H9 (cell line): ENCODE data around the gene MRPS11. TPM values are rescaled to one million over a fixed set of nuclear protein-coding genes. Genes with fewer than 3 reads are reported as not detected.

Source experiments
- DNase-seq: peaks from one replicate; pipeline ENCODE4 v3.0.0-alpha.2; 2017
- H2AFZ ChIP-seq: one replicate; pipeline ENCODE4 v1.6.1; 2013; ENCODE audit warnings: mild to moderate bottlenecking, low read length, control low read depth, moderate library complexity
- H2AK5ac ChIP-seq: 2 replicates; pipeline ENCODE4 v1.6.1; 2013; ENCODE audit warnings: low read length, control low read depth, mixed read lengths; ENCODE audit not compliant: insufficient read length
- H2BK120ac ChIP-seq: one replicate; pipeline ENCODE4 v1.6.1; 2013; ENCODE audit warnings: low read depth, mild to moderate bottlenecking, low read length, control low read depth, inconsistent platforms; ENCODE audit not compliant: poor library complexity, severe bottlenecking
- H2BK12ac ChIP-seq: 2 replicates; pipeline ENCODE4 v1.6.1; 2013; ENCODE audit warnings: low read length, control low read depth, mixed read lengths, low read depth; ENCODE audit not compliant: insufficient read length
- H2BK15ac ChIP-seq: 2 replicates; pipeline ENCODE4 v1.6.1; 2013; ENCODE audit warnings: low read depth, low read length, control low read depth
- H2BK20ac ChIP-seq: one replicate; pipeline ENCODE4 v1.6.1; 2013; ENCODE audit warnings: low read depth, mild to moderate bottlenecking, low read length, control low read depth, inconsistent platforms; ENCODE audit not compliant: poor library complexity, severe bottlenecking
- H2BK5ac ChIP-seq: 2 replicates; pipeline ENCODE4 v1.6.1; 2013; ENCODE audit warnings: low read length, control low read depth, mixed read lengths; ENCODE audit not compliant: insufficient read length
- H3K14ac ChIP-seq: 2 replicates; pipeline ENCODE4 v1.6.1; 2013; ENCODE audit warnings: low read length, control low read depth; ENCODE audit not compliant: insufficient read depth
- H3K18ac ChIP-seq: 2 replicates; pipeline ENCODE4 v1.6.1; 2013; ENCODE audit warnings: low read depth, mild to moderate bottlenecking, mixed read lengths, low read length, control low read depth; ENCODE audit not compliant: insufficient read length
- H3K23ac ChIP-seq: 2 replicates; pipeline ENCODE4 v1.6.1; 2013; ENCODE audit warnings: low read length, control low read depth, mixed read lengths, low read depth; ENCODE audit not compliant: insufficient read length
- H3K23me2 ChIP-seq: 2 replicates; pipeline ENCODE4 v1.6.1; 2013; ENCODE audit warnings: low read depth, mild to moderate bottlenecking, mixed read lengths, low read length, control low read depth; ENCODE audit not compliant: insufficient read length, poor library complexity, severe bottlenecking
- H3K27ac ChIP-seq: 2 replicates; pipeline ENCODE4 v1.5.1; 2013; ENCODE audit warnings: low read length, control low read depth, mixed read lengths, low read depth; ENCODE audit not compliant: insufficient read length
- H3K27me3 ChIP-seq: 2 replicates; pipeline ENCODE4 v1.6.1; 2013; ENCODE audit warnings: low read length, control low read depth, inconsistent platforms; ENCODE audit not compliant: insufficient read depth
- H3K4ac ChIP-seq: 2 replicates; pipeline ENCODE4 v1.6.1; 2013; ENCODE audit warnings: low read depth, mild to moderate bottlenecking, control low read depth, inconsistent platforms, low read length, moderate library complexity
- H3K4me1 ChIP-seq: 2 replicates; pipeline ENCODE4 v1.6.1; 2013; ENCODE audit warnings: low read length, control low read depth, inconsistent platforms; ENCODE audit not compliant: insufficient read depth
- H3K4me2 ChIP-seq: 2 replicates; pipeline ENCODE4 v1.6.1; 2013; ENCODE audit warnings: low read length, control low read depth, mixed read lengths; ENCODE audit not compliant: insufficient read length, insufficient read depth
- H3K56ac ChIP-seq: 2 replicates; pipeline ENCODE4 v1.6.1; 2013; ENCODE audit warnings: low read depth, mild to moderate bottlenecking, mixed read lengths, low read length, control low read depth; ENCODE audit not compliant: insufficient read length
- H3K79me1 ChIP-seq: 2 replicates; pipeline ENCODE4 v1.6.1; 2013; ENCODE audit warnings: low read depth, mild to moderate bottlenecking, moderate library complexity, low read length, control low read depth, inconsistent platforms; ENCODE audit not compliant: insufficient read depth, poor library complexity, severe bottlenecking
- H3K79me2 ChIP-seq: 2 replicates; pipeline ENCODE4 v1.6.1; 2013; ENCODE audit warnings: low read length, control low read depth, inconsistent platforms; ENCODE audit not compliant: insufficient read depth
- H3K9ac ChIP-seq: 2 replicates; pipeline ENCODE4 v1.6.1; 2013; ENCODE audit warnings: low read length, control low read depth, mixed read lengths; ENCODE audit not compliant: insufficient read length; ENCODE audit errors: extremely low read depth
- H3K9me3 ChIP-seq: one replicate; pipeline ENCODE4 v1.6.1; 2013; ENCODE audit warnings: low read depth, low read length, inconsistent platforms; ENCODE audit not compliant: control insufficient read depth
- H3T11ph ChIP-seq: one replicate; pipeline ENCODE4 v1.6.1; 2013; ENCODE audit warnings: mild to moderate bottlenecking, low read length, control low read depth, inconsistent platforms
- H4K20me1 ChIP-seq: one replicate; pipeline ENCODE4 v1.6.1; 2013; ENCODE audit not compliant: control insufficient read depth, insufficient read length, insufficient read depth
- H4K5ac ChIP-seq: 2 replicates; pipeline ENCODE4 v1.6.1; 2013; ENCODE audit warnings: low read depth, mild to moderate bottlenecking, mixed read lengths, low read length, control low read depth; ENCODE audit not compliant: insufficient read length
- H4K8ac ChIP-seq: replicated peaks from 2 replicates; pipeline ENCODE4 v1.6.1; 2013; ENCODE audit warnings: low read length, control low read depth, mixed read lengths, low read depth; ENCODE audit not compliant: insufficient read length
- H4K91ac ChIP-seq: 2 replicates; pipeline ENCODE4 v1.6.1; 2013; ENCODE audit warnings: low read depth, mild to moderate bottlenecking, moderate library complexity, mixed read lengths, low read length, control low read depth; ENCODE audit not compliant: insufficient read length
- H3K27ac Mint-ChIP-seq, 3 experiments: 2 replicates in 2 of 3; 3 replicates in 1 of 3; pipeline ENCODE4 v1.8.0; 2020 to 2021; ENCODE audit warnings: mixed read lengths in 3 of 3, mild to moderate bottlenecking in 1 of 3, moderate library complexity in 1 of 3
- H3K27me3 Mint-ChIP-seq: 2 replicates; pipeline ENCODE4 v1.8.0; 2021; ENCODE audit warnings: low read depth, mild to moderate bottlenecking, moderate library complexity, mixed read lengths
- H3K36me3 Mint-ChIP-seq, 3 experiments: 2 replicates in 2 of 3; 3 replicates in 1 of 3; pipeline ENCODE4 v1.8.0; 2020 to 2021; ENCODE audit warnings: low read depth in 3 of 3, mixed read lengths in 3 of 3; ENCODE audit not compliant: insufficient read depth in 1 of 3
- H3K4me1 Mint-ChIP-seq, 2 experiments: 2 replicates each; pipeline ENCODE4 v1.8.0; 2020; ENCODE audit warnings: mixed read lengths in 2 of 2
- H3K4me3 Mint-ChIP-seq, 2 experiments: 2 replicates in 1 of 2; 3 replicates in 1 of 2; pipeline ENCODE4 v1.8.0; 2020 to 2021; ENCODE audit warnings: mild to moderate bottlenecking in 2 of 2, mixed read lengths in 2 of 2, moderate library complexity in 1 of 2
- H3K9me3 Mint-ChIP-seq, 2 experiments: 2 replicates in 1 of 2; 3 replicates in 1 of 2; pipeline ENCODE4 v1.8.0; 2020; ENCODE audit warnings: mild to moderate bottlenecking in 2 of 2, mixed read lengths in 2 of 2, moderate library complexity in 1 of 2
- CTCF ChIP-seq: fragments of 200-600 bp; sonication (generic); conservative IDR thresholded peaks from 3 replicates; pipeline ENCODE4 v1.8.0; 2021; ENCODE audit warnings: antibody characterized with exemption, mild to moderate bottlenecking
- WGBS: extraction: QIAGEN DNeasy Blood & Tissue Kit; methylation state at CpG from one replicate; pipeline ENCODE4 v1.1.7; 2013; ENCODE audit warnings: missing lambda C conversion rate, low lambda C conversion rate, mixed read lengths; ENCODE audit not compliant: insufficient read length; ENCODE audit errors: extremely low coverage; 5-methylcytosine and 5-hydroxymethylcytosine counted together
- total RNA-seq: library from RNA; stranded (reverse); gene quantifications from 2 replicates; pipeline ENCODE4 v1.2.1, GENCODE V29; 2021

The MRPS11 gene
- total RNA-seq, 1 experiment from 2014 or later = 54.5 TPM

- Histone ChIP-seq H2BK12ac (no peak overlapping the region), H3K79me1 (no peaks in the 10 kb centered on the region), H3K27me3 (no peaks in the 10 kb centered on the region; the same call in 1 of the 2 replicates), H2BK15ac (no peak overlapping the region), H3K27ac (no peak overlapping the region), H3K23ac (no peak overlapping the region), H2BK120ac (no peak overlapping the region), H2BK5ac (no peak overlapping the region), H4K91ac (no peak overlapping the region), H3K79me2 (no peaks in the 10 kb centered on the region), H2AFZ (no peak overlapping the region), H3T11ph (no peak overlapping the region), H2BK20ac (no peak overlapping the region), H4K8ac (no peak overlapping the region), H3K18ac (no peak overlapping the region), H3K4me2 (no peak overlapping the region), H3K9me3 (no peaks in the 10 kb centered on the region), H4K5ac (no peak overlapping the region), H3K23me2 (no peaks in the 10 kb centered on the region), H3K14ac (no peak overlapping the region), H3K9ac (no peak overlapping the region), H4K20me1 (no peaks in the 10 kb centered on the region), H3K4ac (no peak overlapping the region), H3K4me1 (no peaks in the 10 kb centered on the region), H2AK5ac (no peak overlapping the region), H3K56ac (no peak overlapping the region)
- Mint-ChIP-seq H3K36me3 (no peaks in the 10 kb centered on the region), H3K9me3 (peaks cover 18 to 19% of the 10 kb centered on the region in 2 experiments), H3K27me3 (peaks cover 49% of the 10 kb centered on the region), H3K4me1 (peaks cover 2 to 8% of the 10 kb centered on the region in 2 experiments; a peak in 2 of 4 replicates), H3K4me3 (no peak overlapping the region), H3K27ac (no peak overlapping the region)
- no CpG with 5 or more reads among the region's 1 CpG for WGBS
- TF ChIP-seq CTCF = no peak
- no peak for DNase-seq
Observed at GRCh38 chr15:88447206-88447605, 20.3 kb upstream of the MRPS11 start.
